A549 (cell line): ENCODE measurements around the gene KCNMA1.

Experiments used
- BHLHE40 ChIP-seq: IDR thresholded peaks from 2 replicates; pipeline ENCODE4 v1.6.1; 2012; ENCODE audit warnings: low read depth, low read length, inconsistent platforms
- JUN ChIP-seq, 2 experiments: fragments of >200 bp; sonication (Bioruptor Twin); formaldehyde crosslinking; IDR thresholded peaks; 2 replicates in 1 of 2; 3 replicates in 1 of 2; pipeline ENCODE4 v1.6.1; 2016 to 2017
- JUNB ChIP-seq: fragments of >200 bp; sonication (Bioruptor Twin); formaldehyde crosslinking; IDR thresholded peaks from 2 replicates; pipeline ENCODE4 v1.6.1; 2016
- POLR2A ChIP-seq: IDR thresholded peaks from 2 replicates; pipeline ENCODE4 v1.6.1; 2012; ENCODE audit warnings: mild to moderate bottlenecking, low read length
- RAD21 ChIP-seq, 2 experiments: fragments of >200 bp in 1 of 2; sonication (Bioruptor Twin) in 1 of 2; formaldehyde crosslinking in 1 of 2; IDR thresholded peaks in 1 of 2; conservative IDR thresholded peaks in 1 of 2; 2 replicates in 1 of 2; 3 replicates in 1 of 2; pipeline ENCODE4 v1.6.1; 2012 to 2018; ENCODE audit warnings: inconsistent platforms in 1 of 2
- RNF2 ChIP-seq: fragments of 200-600 bp; sonication (generic); IDR thresholded peaks from 2 replicates; pipeline ENCODE4 v1.6.1; 2016; ENCODE audit warnings: low read depth, mild to moderate bottlenecking, antibody characterized with exemption, moderate library complexity, borderline replicate concordance
- TF ChIP-seq, protein P1 (sequence below): IDR thresholded peaks from 2 replicates; pipeline ENCODE4 v1.6.1; 2012; ENCODE audit warnings: low read depth, borderline replicate concordance
- TF ChIP-seq, protein P2 (sequence below): fragments of >200 bp; sonication (Bioruptor Twin); formaldehyde crosslinking; IDR thresholded peaks from 3 replicates; pipeline ENCODE4 v1.5.1; 2016

DNA sequence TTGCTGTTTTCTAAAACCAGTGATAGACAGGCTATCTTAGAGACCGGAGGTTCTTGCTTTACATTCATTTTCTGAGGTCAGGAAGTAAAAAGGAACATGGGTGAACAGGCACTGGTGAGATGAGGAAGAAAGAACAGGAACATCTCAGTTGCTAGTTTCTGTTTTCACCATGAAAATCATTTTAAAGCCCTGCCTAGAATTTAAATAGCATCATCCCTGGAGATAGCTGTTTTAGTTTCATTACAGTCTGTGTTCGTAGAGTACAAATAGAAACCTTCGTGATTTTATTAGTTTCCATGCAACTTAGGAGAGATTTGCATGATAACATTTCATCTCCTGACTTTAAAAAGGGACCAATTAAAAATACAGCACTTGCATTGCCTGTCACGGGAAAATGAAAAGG is 14.7 kb downstream of the KCNMA1 start:
- TF ChIP-seq, protein P1, sequence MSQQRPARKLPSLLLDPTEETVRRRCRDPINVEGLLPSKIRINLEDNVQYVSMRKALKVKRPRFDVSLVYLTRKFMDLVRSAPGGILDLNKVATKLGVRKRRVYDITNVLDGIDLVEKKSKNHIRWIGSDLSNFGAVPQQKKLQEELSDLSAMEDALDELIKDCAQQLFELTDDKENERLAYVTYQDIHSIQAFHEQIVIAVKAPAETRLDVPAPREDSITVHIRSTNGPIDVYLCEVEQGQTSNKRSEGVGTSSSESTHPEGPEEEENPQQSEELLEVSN, result no peak
- TF ChIP-seq POLR2A, result no peak
- TF ChIP-seq, protein P2, sequence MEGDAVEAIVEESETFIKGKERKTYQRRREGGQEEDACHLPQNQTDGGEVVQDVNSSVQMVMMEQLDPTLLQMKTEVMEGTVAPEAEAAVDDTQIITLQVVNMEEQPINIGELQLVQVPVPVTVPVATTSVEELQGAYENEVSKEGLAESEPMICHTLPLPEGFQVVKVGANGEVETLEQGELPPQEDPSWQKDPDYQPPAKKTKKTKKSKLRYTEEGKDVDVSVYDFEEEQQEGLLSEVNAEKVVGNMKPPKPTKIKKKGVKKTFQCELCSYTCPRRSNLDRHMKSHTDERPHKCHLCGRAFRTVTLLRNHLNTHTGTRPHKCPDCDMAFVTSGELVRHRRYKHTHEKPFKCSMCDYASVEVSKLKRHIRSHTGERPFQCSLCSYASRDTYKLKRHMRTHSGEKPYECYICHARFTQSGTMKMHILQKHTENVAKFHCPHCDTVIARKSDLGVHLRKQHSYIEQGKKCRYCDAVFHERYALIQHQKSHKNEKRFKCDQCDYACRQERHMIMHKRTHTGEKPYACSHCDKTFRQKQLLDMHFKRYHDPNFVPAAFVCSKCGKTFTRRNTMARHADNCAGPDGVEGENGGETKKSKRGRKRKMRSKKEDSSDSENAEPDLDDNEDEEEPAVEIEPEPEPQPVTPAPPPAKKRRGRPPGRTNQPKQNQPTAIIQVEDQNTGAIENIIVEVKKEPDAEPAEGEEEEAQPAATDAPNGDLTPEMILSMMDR, result no peak
- no peak for TF ChIP-seq RNF2
- TF ChIP-seq RAD21 (conservative IDR thresholded peaks at IDR 0.05 in 1 of 2, IDR thresholded peaks at IDR 0.05 in 1 of 2), result no peak
- no peak for TF ChIP-seq JUN (IDR thresholded peaks at IDR 0.05)
- no peak for TF ChIP-seq BHLHE40
- TF ChIP-seq JUNB, result no peak
